HCT116 (cell line): Measurements from ENCODE around the gene ADGRB3. TPM values are rescaled to one million over a fixed set of nuclear protein-coding genes. Genes with fewer than 3 reads are reported as not detected.

Source experiments
- ATAC-seq: fragments of 200-7000 bp; cut with Tn5 transposase; 2 replicates; pipeline ENCODE4 v1.9.1; 2020; ENCODE audit warnings: mild to moderate bottlenecking, moderate library complexity
- BruUV-seq: library from RNA; stranded (reverse); fragments of 400-500 nt; replicated peaks from 2 replicates; lab custom pipeline; 2021; lab: Mats Ljungman, UMichigan
- CTCF ChIA-PET: fragments of 300-600 bp; sonication (Branson Sonifier 250); formaldehyde crosslinking; loops from one replicate; lab custom pipeline; 2021; ENCODE audit warnings: antibody characterized with exemption; lab: Charles Lee
- POLR2A ChIA-PET: fragments of 300-600, 350-600 bp; sonication (Branson Sonifier 250); formaldehyde crosslinking; loops from one replicate; lab custom pipeline; 2021; ENCODE audit warnings: antibody characterized with exemption; lab: Charles Lee
- RAD21 ChIA-PET, 2 experiments: fragments of 300-600 bp; sonication (Branson Sonifier 250); formaldehyde crosslinking; loops; one replicate each; lab custom pipeline; 2023; ENCODE audit warnings: low total read pairs in 2 of 2; ENCODE audit not compliant: uncharacterized antibody in 2 of 2, unreplicated experiment in 2 of 2, low non-redundant PET in 1 of 2; lab: Charles Lee
- DNase-seq: peaks from one replicate; pipeline ENCODE4 v3.0.0-alpha.2; 2010; ENCODE audit warnings: low read depth, low spot score
- H2AFZ ChIP-seq: fragments of 200-600 bp; shearing (Covaris generic), sonication (generic); 2 replicates; pipeline ENCODE4 v1.6.1; 2017; ENCODE audit warnings: low read depth, mixed run types, mixed read lengths, antibody characterized with exemption, low read length; ENCODE audit not compliant: poor library complexity, severe bottlenecking
- H3K27ac ChIP-seq: 2 replicates; pipeline ENCODE4 v1.5.1; 2012; ENCODE audit warnings: low read depth, low read length
- H3K27me3 ChIP-seq: fragments of 200-600 bp; sonication (generic); 2 replicates; pipeline ENCODE4 v1.6.1; 2016; ENCODE audit warnings: mixed run types, low read length, mixed read lengths; ENCODE audit not compliant: insufficient read depth
- H3K36me3 ChIP-seq, 2 experiments: fragments of 200-500 bp in 1 of 2; fragments of 200-600 bp in 1 of 2; sonication (Bioruptor generic) in 1 of 2; sonication (generic) in 1 of 2; 2 replicates each; pipeline versions ENCODE4 v1.5.1 to v1.6.1; 2014 to 2016; ENCODE audit warnings: low read length in 2 of 2, inconsistent platforms in 1 of 2, mixed read lengths in 1 of 2, mixed run types in 1 of 2; ENCODE audit not compliant: insufficient read depth in 2 of 2, control insufficient read depth in 1 of 2
- H3K4me1 ChIP-seq, 2 experiments: fragments of 200-600 bp in 1 of 2; sonication (generic) in 1 of 2; 2 replicates each; pipeline versions ENCODE4 v1.5.1 to v1.6.1; 2012 to 2017; ENCODE audit warnings: low read length in 2 of 2, inconsistent platforms in 1 of 2, mild to moderate bottlenecking in 1 of 2, mixed read lengths in 1 of 2, mixed run types in 1 of 2, moderate library complexity in 1 of 2; ENCODE audit not compliant: insufficient read depth in 2 of 2, control insufficient read depth in 1 of 2
- H3K4me2 ChIP-seq: fragments of 200-600 bp; sonication (generic); 2 replicates; pipeline ENCODE4 v1.6.1; 2017; ENCODE audit warnings: mixed run types, low read length, mixed read lengths
- H3K4me3 ChIP-seq, 2 experiments: fragments of 200-600 bp in 1 of 2; sonication (generic) in 1 of 2; replicated peaks in 1 of 2; 2 replicates each; pipeline ENCODE4 v1.5.1; 2011 to 2016; ENCODE audit warnings: low read length in 2 of 2, control low read depth in 1 of 2, low read depth in 1 of 2, mild to moderate bottlenecking in 1 of 2, mixed read lengths in 1 of 2, mixed run types in 1 of 2
- H3K79me2 ChIP-seq: fragments of 200-600 bp; sonication (generic); 2 replicates; pipeline ENCODE4 v1.6.1; 2017; ENCODE audit warnings: mild to moderate bottlenecking, mixed run types, low read length, moderate library complexity, mixed read lengths; ENCODE audit not compliant: insufficient read depth
- H3K9ac ChIP-seq: fragments of 200-600 bp; sonication (generic); 2 replicates; pipeline ENCODE4 v1.6.1; 2016; ENCODE audit warnings: low read length, mixed read lengths
- H3K9me2 ChIP-seq: fragments of 200-600 bp; sonication (generic), shearing (Covaris generic); 2 replicates; pipeline ENCODE4 v1.6.1; 2017; ENCODE audit warnings: mixed run types, mild to moderate bottlenecking, moderate library complexity; ENCODE audit not compliant: insufficient read depth
- H3K9me3 ChIP-seq, 2 experiments: fragments of 200-500 bp in 1 of 2; fragments of 200-600 bp in 1 of 2; sonication (Bioruptor generic) in 1 of 2; sonication (generic) in 1 of 2; 2 replicates each; pipeline ENCODE4 v1.6.1; 2014 to 2017; ENCODE audit warnings: low read length in 2 of 2, mixed read lengths in 2 of 2, inconsistent platforms in 1 of 2, low read depth in 1 of 2, mild to moderate bottlenecking in 1 of 2, mixed run types in 1 of 2, moderate library complexity in 1 of 2; ENCODE audit not compliant: control insufficient read depth in 1 of 2, insufficient read depth in 1 of 2
- H4K20me1 ChIP-seq: fragments of 200-600 bp; sonication (generic), shearing (Covaris generic); 2 replicates; pipeline ENCODE4 v1.6.1; 2017; ENCODE audit warnings: mixed run types, mild to moderate bottlenecking, moderate library complexity; ENCODE audit not compliant: insufficient read depth
- ATF3 ChIP-seq: IDR thresholded peaks from 2 replicates; pipeline ENCODE4 v1.6.1; 2012
- CEBPB ChIP-seq: IDR thresholded peaks from 2 replicates; pipeline ENCODE4 v1.6.1; 2012; ENCODE audit warnings: low read depth
- CTCF ChIP-seq, 3 experiments: fragments of 200-600 bp in 1 of 3; sonication (generic) in 1 of 3; IDR thresholded peaks in 2 of 3; conservative IDR thresholded peaks in 1 of 3; 2 replicates each; pipeline ENCODE4 v1.5.1; 2012 to 2017; ENCODE audit warnings: low read depth in 2 of 3, low read length in 2 of 3, antibody characterized with exemption in 1 of 3, borderline replicate concordance in 1 of 3, control low read depth in 1 of 3, mild to moderate bottlenecking in 1 of 3, mixed read lengths in 1 of 3, mixed run types in 1 of 3, moderate library complexity in 1 of 3; ENCODE audit not compliant: insufficient read depth in 1 of 3
- EZH2 ChIP-seq: fragments of 200-600 bp; sonication (generic); IDR thresholded peaks from 2 replicates; pipeline ENCODE4 v1.6.1; 2017; ENCODE audit warnings: antibody characterized with exemption, mixed run types
- EZH2phosphoT487 ChIP-seq: fragments of 200-600 bp; IDR thresholded peaks from 2 replicates; pipeline ENCODE4 v1.6.1; 2018; ENCODE audit warnings: antibody characterized with exemption, borderline replicate concordance
- FOSL1 ChIP-seq: IDR thresholded peaks from 2 replicates; pipeline ENCODE4 v1.6.1; 2012; ENCODE audit warnings: low read depth
- POLR2AphosphoS5 ChIP-seq: IDR thresholded peaks from 2 replicates; pipeline ENCODE4 v1.6.1; 2011; ENCODE audit warnings: mild to moderate bottlenecking, low read depth, low read length, moderate library complexity
- RAD21 ChIP-seq: IDR thresholded peaks from 2 replicates; pipeline ENCODE4 v1.6.1; 2012; ENCODE audit warnings: low read depth, mild to moderate bottlenecking
- SIN3A ChIP-seq: IDR thresholded peaks from 2 replicates; pipeline ENCODE4 v1.6.1; 2012; ENCODE audit warnings: low read depth
- SP1 ChIP-seq: IDR thresholded peaks from 2 replicates; pipeline ENCODE4 v1.6.1; 2012; ENCODE audit warnings: low read depth
- SRF ChIP-seq: IDR thresholded peaks from 2 replicates; pipeline ENCODE4 v1.6.1; 2012; ENCODE audit warnings: low read depth
- YY1 ChIP-seq: IDR thresholded peaks from 2 replicates; pipeline ENCODE4 v1.6.1; 2011; ENCODE audit warnings: low read length, low read depth, moderate library complexity, mild to moderate bottlenecking; ENCODE audit not compliant: insufficient replicate concordance; ENCODE audit errors: extremely low read depth
- ZBTB33 ChIP-seq: IDR thresholded peaks from 2 replicates; pipeline ENCODE4 v1.6.1; 2011; ENCODE audit warnings: mild to moderate bottlenecking, low read length, moderate library complexity; ENCODE audit not compliant: insufficient replicate concordance; ENCODE audit errors: extremely low read depth
- ZFX ChIP-seq: fragments of 450-650 bp; IDR thresholded peaks from 2 replicates; pipeline ENCODE4 v1.6.1; 2017
- intact Hi-C: fragments of 100-400 bp; cut with micrococcal nuclease; formaldehyde crosslinking; loops from 2 replicates; pipeline ENCODE4 v1.10.0; 2022
- total RNA-seq: library from RNA; stranded (reverse); gene quantifications from one replicate; pipeline ENCODE4 v1.2.1, GENCODE V29; 2021; ENCODE audit not compliant: unreplicated experiment

The ADGRB3 gene
- total RNA-seq, 1 experiment from 2014 or later, result not detected

- Histone ChIP-seq H3K79me2 (no peaks in the 10 kb centered on the region), H3K9me2 (no peaks in the 10 kb centered on the region), H3K4me3 (no peak overlapping the region), H4K20me1 (no peaks in the 10 kb centered on the region), H3K4me2 (no peak overlapping the region), H3K9me3 (peaks cover under 1 to 20% of the 10 kb centered on the region in 2 experiments; a peak in 1 of 4 replicates), H3K36me3 (no peaks in the 10 kb centered on the region), H3K27ac (no peak overlapping the region), H3K9ac (no peak overlapping the region), H3K27me3 (no peaks in the 10 kb centered on the region), H3K4me1 (no peaks in the 10 kb centered on the region), H2AFZ (no peak overlapping the region)
- DNase-seq, result no peak
- CTCF ChIA-PET, result no interaction called here
- intact Hi-C loops, result no loop called here
- POLR2A ChIA-PET, result no interaction called here
- ATAC-seq, result no peak
- no peak for TF ChIP-seq EZH2
- TF ChIP-seq POLR2AphosphoS5, result no peak
- TF ChIP-seq FOSL1, result no peak
- TF ChIP-seq EZH2phosphoT487, result no peak
- no peak for TF ChIP-seq ZFX
- no peak for TF ChIP-seq YY1
- TF ChIP-seq SIN3A, result no peak
- no peak for TF ChIP-seq CEBPB
- TF ChIP-seq CTCF (IDR thresholded peaks at IDR 0.05 in 2 of 3, conservative IDR thresholded peaks at IDR 0.05 in 1 of 3; ENCODE audit: borderline replicate concordance in 1 of 3, insufficient read depth in 1 of 3, low read depth in 2 of 3, low read length in 2 of 3), result no peak
- no peak for TF ChIP-seq SP1
- TF ChIP-seq ZBTB33, result no peak
- TF ChIP-seq SRF, result no peak
- TF ChIP-seq ATF3, result no peak
- no peak for TF ChIP-seq RAD21
- TF ChIP-seq, all 23 proteins: peak for 0
- RAD21 ChIA-PET, result no interaction called here
- no TSS peak for BruUV-seq
Measured at GRCh38 chr6:68641172-68641571, 6.1 kb downstream of the ADGRB3 start.
